Stomach (tissue), 9 donors: ENCODE data around the gene JCHAIN. TPM values are rescaled to one million over a fixed set of nuclear protein-coding genes. Genes with fewer than 3 reads are reported as not detected.

Experiments
- DNase-seq, 2 donors: peaks; one replicate each; pipeline versions ENCODE4 v3.0.0 to v3.0.0-alpha.2; 2013 to 2019
- H3K27ac ChIP-seq, 5 donors: fragments of 200-600 bp in 4 of 5; sonication (generic) in 4 of 5; one replicate each; pipeline ENCODE4 v1.5.1; 2013 to 2019; ENCODE audit warnings: mild to moderate bottlenecking in 1 of 5, moderate library complexity in 1 of 5
- H3K27me3 ChIP-seq, 3 donors: fragments of 200-600 bp; sonication (generic); one replicate each; pipeline ENCODE4 v1.5.1; 2017 to 2019; ENCODE audit warnings: mixed run types in 1 of 3
- H3K36me3 ChIP-seq, 4 donors: fragments of 200-600 bp; sonication (generic); 1 replicate in 3 of 4; 2 replicates in 1 of 4; pipeline ENCODE4 v1.5.1; 2016 to 2019
- H3K4me1 ChIP-seq, 4 donors: fragments of 200-600 bp; sonication (generic); one replicate each; pipeline ENCODE4 v1.5.1; 2016 to 2019
- H3K4me3 ChIP-seq, 4 donors: fragments of 200-600 bp; sonication (generic) in 3 of 4; one replicate each; pipeline ENCODE4 v1.5.1; 2016 to 2019; ENCODE audit warnings: mild to moderate bottlenecking in 1 of 4
- H3K9me3 ChIP-seq, 4 donors: fragments of 200-600 bp; sonication (generic); one replicate each; pipeline ENCODE4 v1.5.1; 2016 to 2019
- EP300 ChIP-seq: sonication (generic); formaldehyde crosslinking; IDR thresholded peaks from one replicate; pipeline ENCODE4 v1.6.1; 2017; ENCODE audit warnings: antibody characterized with exemption
- POLR2A ChIP-seq, 4 donors: fragments of 450-650 bp; IDR thresholded peaks; one replicate each; pipeline ENCODE4 v1.6.1; 2016; ENCODE audit warnings: antibody characterized with exemption in 4 of 4, control low read depth in 2 of 4, mild to moderate bottlenecking in 1 of 4, moderate library complexity in 1 of 4
- POLR2AphosphoS5 ChIP-seq, 3 donors: sonication (generic); formaldehyde crosslinking; IDR thresholded peaks; one replicate each; pipeline ENCODE4 v1.6.1; 2016; ENCODE audit warnings: antibody characterized with exemption in 3 of 3
- WGBS, 5 donors: extraction: QIAGEN DNeasy Blood & Tissue Kit in 3 of 5; methylation state at CpG; one replicate each; pipeline versions ENCODE4 v1.1.5 to v1.1.7; 2013 to 2018; 5-methylcytosine and 5-hydroxymethylcytosine counted together
- intact Hi-C: fragments of 100-400 bp; cut with DNase I; formaldehyde crosslinking; loops from one replicate; pipeline ENCODE4 v1.15.1; 2023; ENCODE audit warnings: low total_unique reads
- polyA plus RNA-seq, 3 donors: library from polyadenylated mRNA; stranded (reverse); fragments of 200-250 nt; gene quantifications; one replicate each; pipeline ENCODE4 v1.2.3, GENCODE V29; 2013
- total RNA-seq, 5 donors: library from RNA; depleted of rRNA; stranded (reverse); fragments of >200 nt; gene quantifications; one replicate each; pipeline versions ENCODE4 v1.1.0 to v1.2.3, GENCODE V29; 2014 to 2016
- TF ChIP-seq, protein P1 (sequence below), 7 experiments: fragments of 450-650 bp in 4 of 7; fragments of 200-600 bp in 3 of 7; sonication (generic) in 3 of 7; IDR thresholded peaks; one replicate each; pipeline ENCODE4 v1.5.1; 2016 to 2019; ENCODE audit warnings: antibody characterized with exemption in 7 of 7, control low read depth in 2 of 7, mild to moderate bottlenecking in 1 of 7
- donor health status: healthy with polysubstance abuse.
- donor health status: Bipolar disorder and iron deficiency.
- donor health status: healthy.

Gene JCHAIN
- total and polyA plus RNA-seq, 8 donors = 5.5 to 284 (median 41.9) TPM

DNA sequence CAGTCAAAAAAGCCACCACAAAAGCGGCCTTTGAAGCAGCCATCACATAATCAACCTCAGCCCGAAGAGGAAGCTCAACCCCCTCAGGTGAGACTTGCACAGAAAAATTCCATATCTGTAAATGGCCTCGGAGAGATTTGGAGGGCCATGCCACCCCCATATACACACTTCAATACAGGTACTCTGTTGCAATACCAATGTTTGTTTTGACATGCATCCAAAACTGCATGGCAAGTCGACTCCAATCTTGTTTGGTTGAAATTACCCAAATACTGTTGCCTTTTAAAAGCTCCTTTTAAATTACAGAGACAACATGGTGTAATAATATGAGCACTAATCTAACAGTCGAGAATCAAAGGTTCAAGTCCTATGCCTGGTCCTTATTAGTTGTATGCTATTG lies 31.8 kb downstream of the JCHAIN start:
- WGBS, 5 donors = 47 to 72% (median 55%) methylated on average over 5 of the region's 5 CpGs
- no peak for TF ChIP-seq POLR2A (IDR thresholded peaks at IDR 0.05)
- no peak for TF ChIP-seq POLR2AphosphoS5 (IDR thresholded peaks at IDR 0.05)
- TF ChIP-seq, protein P1, sequence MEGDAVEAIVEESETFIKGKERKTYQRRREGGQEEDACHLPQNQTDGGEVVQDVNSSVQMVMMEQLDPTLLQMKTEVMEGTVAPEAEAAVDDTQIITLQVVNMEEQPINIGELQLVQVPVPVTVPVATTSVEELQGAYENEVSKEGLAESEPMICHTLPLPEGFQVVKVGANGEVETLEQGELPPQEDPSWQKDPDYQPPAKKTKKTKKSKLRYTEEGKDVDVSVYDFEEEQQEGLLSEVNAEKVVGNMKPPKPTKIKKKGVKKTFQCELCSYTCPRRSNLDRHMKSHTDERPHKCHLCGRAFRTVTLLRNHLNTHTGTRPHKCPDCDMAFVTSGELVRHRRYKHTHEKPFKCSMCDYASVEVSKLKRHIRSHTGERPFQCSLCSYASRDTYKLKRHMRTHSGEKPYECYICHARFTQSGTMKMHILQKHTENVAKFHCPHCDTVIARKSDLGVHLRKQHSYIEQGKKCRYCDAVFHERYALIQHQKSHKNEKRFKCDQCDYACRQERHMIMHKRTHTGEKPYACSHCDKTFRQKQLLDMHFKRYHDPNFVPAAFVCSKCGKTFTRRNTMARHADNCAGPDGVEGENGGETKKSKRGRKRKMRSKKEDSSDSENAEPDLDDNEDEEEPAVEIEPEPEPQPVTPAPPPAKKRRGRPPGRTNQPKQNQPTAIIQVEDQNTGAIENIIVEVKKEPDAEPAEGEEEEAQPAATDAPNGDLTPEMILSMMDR (IDR thresholded peaks at IDR 0.05) = no peak
- TF ChIP-seq EP300 = no peak
- peaks cover 0 to 16% (median 7%) of the 10 kb centered on the region in 4 donors for H3K4me1 ChIP-seq
- no peaks in the 10 kb centered on the region for H3K9me3 ChIP-seq
- no peak overlapping the region for H3K27ac ChIP-seq
- intact Hi-C loops = no loop called here
- H3K4me3 ChIP-seq = no peak overlapping the region
- no peaks in the 10 kb centered on the region for H3K27me3 ChIP-seq
- DNase-seq = no peak
- H3K36me3 ChIP-seq = no peaks in the 10 kb centered on the region

DNA sequence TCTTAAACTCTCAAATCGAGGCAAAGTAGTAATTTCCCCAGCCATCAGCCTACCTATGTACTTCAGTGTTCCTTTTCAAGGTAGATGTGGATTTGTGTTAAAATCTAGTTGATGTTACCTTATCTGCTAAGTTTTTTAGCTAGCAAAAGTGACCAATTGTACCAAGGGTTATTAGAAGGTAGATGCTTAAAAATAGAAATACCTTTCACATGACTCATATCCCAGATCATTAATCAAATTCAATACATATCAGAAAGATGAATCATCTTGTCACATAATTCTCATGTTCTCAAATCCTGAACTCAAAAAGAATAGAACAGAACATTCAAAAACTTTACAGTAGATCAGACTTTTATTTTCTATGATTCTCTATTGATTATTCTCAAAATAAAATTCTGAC lies 34.3 kb downstream of the JCHAIN start:
- Histone ChIP-seq H3K27me3 (no peaks in the 10 kb centered on the region), H3K4me1 (peaks cover 0 to 5% (median 2%) of the 10 kb centered on the region in 4 donors), H3K4me3 (no peak overlapping the region), H3K36me3 (no peaks in the 10 kb centered on the region), H3K27ac (no peak overlapping the region), H3K9me3 (no peaks in the 10 kb centered on the region)
- intact Hi-C loops = no loop called here
- DNase-seq = no peak
- TF ChIP-seq, protein P1 (IDR thresholded peaks at IDR 0.05) = no peak
- no peak for TF ChIP-seq POLR2A (IDR thresholded peaks at IDR 0.05)
- TF ChIP-seq EP300 = no peak
- TF ChIP-seq POLR2AphosphoS5 (IDR thresholded peaks at IDR 0.05) = no peak
- 79 to 95% (median 86%) methylated on average over 1 of the region's 1 CpG for WGBS, 5 donors

DNA sequence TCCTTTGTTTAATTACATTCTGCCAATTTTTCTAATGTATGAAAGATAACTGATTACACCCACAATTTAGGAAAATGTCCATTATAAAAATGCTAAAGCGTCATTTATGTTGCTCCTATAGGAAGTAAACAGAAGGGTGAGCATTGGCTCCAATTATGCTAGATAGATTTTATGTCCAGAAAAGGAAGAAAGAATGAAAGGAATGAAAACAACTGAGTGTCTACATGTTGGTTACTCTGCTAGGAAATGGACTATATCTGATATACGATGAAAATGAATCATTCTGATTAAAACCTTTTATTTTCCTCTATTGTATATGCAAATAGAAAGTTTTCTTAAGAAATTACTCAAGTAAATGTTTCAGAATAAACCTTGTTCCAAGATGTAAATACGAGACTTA lies 36.1 kb downstream of the JCHAIN start:
- WGBS, 5 donors = 54 to 70% (median 62%) methylated on average over 3 of the region's 3 CpGs
- Histone ChIP-seq H3K4me3 (no peak overlapping the region), H3K27ac (no peak overlapping the region), H3K4me1 (no peaks in the 10 kb centered on the region), H3K9me3 (no peaks in the 10 kb centered on the region), H3K27me3 (no peaks in the 10 kb centered on the region), H3K36me3 (no peaks in the 10 kb centered on the region)
- TF ChIP-seq, protein P1 (IDR thresholded peaks at IDR 0.05) = no peak
- TF ChIP-seq POLR2A (IDR thresholded peaks at IDR 0.05) (no peak), EP300 (no peak), POLR2AphosphoS5 (IDR thresholded peaks at IDR 0.05) (no peak)
- intact Hi-C loops = no loop called here
- no peak for DNase-seq

DNA sequence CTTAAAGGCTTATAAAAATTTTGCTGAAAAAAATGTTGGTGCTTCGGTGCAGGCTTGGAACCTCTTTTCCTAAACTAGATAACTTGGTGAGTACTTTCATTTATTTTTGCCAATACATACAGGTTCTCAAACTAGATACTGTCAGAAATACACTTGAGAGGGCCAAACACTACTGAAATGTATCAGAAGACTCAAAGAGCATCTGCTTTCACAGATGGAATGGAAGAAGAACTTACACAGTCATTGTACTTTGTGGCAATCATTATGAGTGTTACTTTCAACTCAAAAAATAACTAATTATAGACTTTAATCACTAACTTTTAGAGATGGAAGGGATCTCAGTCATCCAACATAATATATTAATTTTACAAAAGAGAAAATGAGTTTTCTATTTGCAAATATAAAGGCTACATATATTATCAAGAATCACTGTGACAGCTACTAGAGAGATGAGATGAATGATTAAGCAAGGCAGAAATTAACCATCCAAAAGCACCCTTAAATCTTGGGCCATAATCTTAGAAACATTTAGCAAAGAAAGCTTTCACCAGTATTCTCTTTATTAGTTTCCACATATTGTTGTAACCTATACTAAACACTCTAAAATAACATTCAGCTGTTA lies 36.7 kb downstream of the JCHAIN start:
- H3K4me1 ChIP-seq = no peaks in the 10 kb centered on the region
- intact Hi-C loops = no loop called here
- WGBS, 5 donors = 77 to 93% (median 84%) methylated on average over 1 of the region's 1 CpG

More for the DNA sequence above, 36.7 kb downstream of the JCHAIN start:
- Histone ChIP-seq H3K4me3 (no peak overlapping the region), H3K27ac (no peak overlapping the region), H3K27me3 (no peaks in the 10 kb centered on the region), H3K9me3 (no peaks in the 10 kb centered on the region), H3K36me3 (no peaks in the 10 kb centered on the region)
- DNase-seq = no peak
- TF ChIP-seq POLR2A (IDR thresholded peaks at IDR 0.05) = no peak
- TF ChIP-seq EP300 = no peak
- no peak for TF ChIP-seq POLR2AphosphoS5 (IDR thresholded peaks at IDR 0.05)
- TF ChIP-seq, protein P1 (IDR thresholded peaks at IDR 0.05) = no peak
